HG03025 (cell line): Measurements from ENCODE around the gene ZNF438.
"Not testable (repeated sequence)": the region's sequence is repeated elsewhere in the genome, so short reads cannot be mapped to it uniquely, and the experiment has no call there.

Experiments used
- ATAC-seq: cut with Tn5 transposase; IDR thresholded peaks from one replicate; pipeline ENCODE4 v1.9.1; 2021; ENCODE audit warnings: mild to moderate bottlenecking, moderate library complexity; ENCODE audit not compliant: unreplicated experiment, low FRiP score

ZNF438 gene

GRCh38 chr10:31051703-31052102 lies 20.0 kb upstream of the ZNF438 start:
- ATAC-seq: no peak

GRCh38 chr10:31042670-31043069 lies 11.0 kb upstream of the ZNF438 start:
- ATAC-seq: no peak

- no peak for ATAC-seq
Measured at GRCh38 chr10:31041011-31041410, 9.3 kb upstream of the ZNF438 start.

- ATAC-seq: not testable (repeated sequence)
Measured at GRCh38 chr10:31039006-31039405, 7.3 kb upstream of the ZNF438 start.

- no peak for ATAC-seq
Measured at GRCh38 chr10:31037749-31038148, 6.1 kb upstream of the ZNF438 start.

- no peak for ATAC-seq
Measured at GRCh38 chr10:31036209-31036608, 4.5 kb upstream of the ZNF438 start.

GRCh38 chr10:31035266-31035798 lies 3.7 kb upstream of the ZNF438 start:
- no peak for ATAC-seq

- ATAC-seq: no peak
Measured at GRCh38 chr10:31034098-31034909, 2.6 kb upstream of the ZNF438 start.

- ATAC-seq: no peak
Measured at GRCh38 chr10:31033147-31033546, 1.5 kb upstream of the ZNF438 start.

- ATAC-seq: peak; percentile 85
Measured at GRCh38 chr10:31032258-31033132, 830 bp upstream of the ZNF438 start.

- ATAC-seq: no peak
Measured at GRCh38 chr10:31031205-31031557, 484 bp downstream of the ZNF438 start.

GRCh38 chr10:31030800-31031199 lies 865 bp downstream of the ZNF438 start:
- no peak for ATAC-seq

- no peak for ATAC-seq
Measured at GRCh38 chr10:31030260-31030659, 1.4 kb downstream of the ZNF438 start.

GRCh38 chr10:31028081-31028480 lies 3.6 kb downstream of the ZNF438 start:
- no peak for ATAC-seq

GRCh38 chr10:31026279-31026678 lies 5.4 kb downstream of the ZNF438 start:
- not testable (repeated sequence) for ATAC-seq

- no peak for ATAC-seq
Measured at GRCh38 chr10:31025142-31025541, 6.5 kb downstream of the ZNF438 start.

- no peak for ATAC-seq
Measured at GRCh38 chr10:31023558-31023957, 8.1 kb downstream of the ZNF438 start.

- no peak for ATAC-seq
Measured at GRCh38 chr10:31020209-31020608, 11.5 kb downstream of the ZNF438 start.

GRCh38 chr10:31018962-31019361 lies 12.7 kb downstream of the ZNF438 start:
- no peak for ATAC-seq

- ATAC-seq: no peak
Measured at GRCh38 chr10:31018356-31018750, 13.3 kb downstream of the ZNF438 start.
